ENCODE measurements around the gene SH2D3C. TPM values are rescaled to one million over a fixed set of nuclear protein-coding genes. Genes with fewer than 3 reads are reported as not detected.

The SH2D3C gene
- polyA plus RNA-seq, 4 donors: 10.3 to 17.8 (median 14.1) TPM

- no peak for DNase-seq (ENCODE audit: low read depth in 4 of 4, low spot score in 3 of 4)
These were observed 30.6 kb upstream of the SH2D3C start for GRCh38 chr9:127809002-127809539.

- no peak for DNase-seq (ENCODE audit: low read depth in 4 of 4, low spot score in 3 of 4)
These were observed 30.0 kb upstream of the SH2D3C start for GRCh38 chr9:127808347-127809001.

GRCh38 chr9:127806871-127807270, 28.4 kb upstream of the SH2D3C start:
- DNase-seq (ENCODE audit: low read depth in 4 of 4, low spot score in 3 of 4): no peak

DNA sequence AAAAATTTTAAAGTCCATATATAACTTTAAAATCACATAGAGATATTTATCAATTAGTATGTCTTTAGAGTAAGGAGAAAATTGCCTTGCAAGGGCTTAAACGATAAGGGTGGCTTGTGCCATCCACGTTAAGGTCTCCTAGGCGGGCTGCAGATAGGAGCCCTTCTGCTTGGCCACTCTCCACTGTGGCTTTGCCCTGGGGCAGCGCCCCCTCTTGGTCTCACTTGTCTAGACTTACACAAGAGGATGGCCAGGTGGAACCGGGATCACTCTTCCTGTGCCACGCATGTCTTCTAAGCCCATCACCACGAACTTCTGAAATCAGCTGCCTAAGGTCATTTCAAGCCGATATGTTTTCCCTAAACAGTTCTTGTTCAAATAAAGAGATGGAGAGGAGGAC, 27.2 kb upstream of the SH2D3C start:
- DNase-seq (ENCODE audit: low read depth in 4 of 4, low spot score in 3 of 4): no peak

- DNase-seq (ENCODE audit: low read depth in 4 of 4, low spot score in 3 of 4): no peak
These were observed 25.3 kb upstream of the SH2D3C start for GRCh38 chr9:127803507-127804352.

- DNase-seq (ENCODE audit: low read depth in 4 of 4, low spot score in 3 of 4): peak; percentile 53 to 68 (median 64)
These were observed 24.3 kb upstream of the SH2D3C start, which contains the start of gene FPGS for GRCh38 chr9:127802576-127803443. FPGS (plus strand) TSS chr9:127802882; CDS start chr9:127802925, 43 bp downstream.

DNA sequence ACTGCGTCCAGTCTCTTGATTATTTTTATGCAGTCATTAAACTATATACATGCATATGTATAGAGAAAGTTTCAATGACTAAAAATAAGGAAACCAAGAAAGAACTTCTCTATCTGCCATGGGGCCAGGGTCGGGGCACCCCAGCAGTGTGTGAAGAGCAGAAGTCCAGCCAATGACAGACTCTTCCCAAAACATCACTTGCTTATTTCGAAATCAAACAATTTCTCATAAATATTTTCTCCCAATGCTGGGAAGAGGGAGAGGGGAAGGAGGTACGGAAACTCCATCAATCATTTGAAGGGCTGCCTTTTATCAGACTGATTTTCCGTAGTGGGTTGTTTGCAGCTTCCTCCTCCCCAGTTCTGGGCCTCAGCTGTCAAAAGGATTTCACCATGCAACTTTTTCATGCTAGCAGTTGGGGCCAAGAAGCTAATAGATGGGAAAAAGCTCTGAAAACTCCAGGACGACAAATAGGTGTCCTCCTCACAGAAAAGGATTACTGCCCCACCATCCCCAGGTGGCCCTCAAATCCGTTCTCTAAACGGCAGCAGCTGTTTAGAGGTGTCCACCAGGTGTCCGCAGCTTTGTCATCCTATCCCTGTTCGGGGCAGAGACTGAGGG, 23.6 kb upstream of the SH2D3C start:
- no peak for DNase-seq (ENCODE audit: low read depth in 4 of 4, low spot score in 3 of 4)

DNA sequence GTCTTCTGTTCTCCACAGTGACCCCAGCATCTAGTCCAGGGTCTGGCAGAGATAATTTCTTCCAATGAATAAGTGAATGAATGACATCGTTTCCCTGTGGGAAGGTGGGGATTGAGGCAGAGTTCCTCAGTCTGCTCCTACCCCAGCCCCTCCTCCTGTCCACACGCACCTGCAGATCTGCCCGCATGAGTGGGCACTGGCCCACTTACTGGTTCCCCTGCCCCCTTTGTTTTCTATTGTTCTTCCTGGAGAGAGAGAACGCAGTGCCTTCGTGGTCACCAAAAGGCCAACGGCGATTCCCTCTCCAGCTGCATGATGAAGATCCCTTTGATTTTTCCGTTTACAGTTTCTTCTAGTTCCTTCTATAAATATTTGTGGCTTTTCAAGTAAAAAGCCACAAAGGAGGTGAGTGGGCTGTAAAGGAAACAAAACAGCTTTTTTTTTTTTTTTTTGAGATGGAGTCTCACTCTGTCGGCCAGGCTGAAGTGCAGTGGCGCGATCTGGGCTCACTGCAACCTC, 18.4 kb upstream of the SH2D3C start:
- DNase-seq (ENCODE audit: low read depth in 4 of 4, low spot score in 3 of 4): no peak

DNA sequence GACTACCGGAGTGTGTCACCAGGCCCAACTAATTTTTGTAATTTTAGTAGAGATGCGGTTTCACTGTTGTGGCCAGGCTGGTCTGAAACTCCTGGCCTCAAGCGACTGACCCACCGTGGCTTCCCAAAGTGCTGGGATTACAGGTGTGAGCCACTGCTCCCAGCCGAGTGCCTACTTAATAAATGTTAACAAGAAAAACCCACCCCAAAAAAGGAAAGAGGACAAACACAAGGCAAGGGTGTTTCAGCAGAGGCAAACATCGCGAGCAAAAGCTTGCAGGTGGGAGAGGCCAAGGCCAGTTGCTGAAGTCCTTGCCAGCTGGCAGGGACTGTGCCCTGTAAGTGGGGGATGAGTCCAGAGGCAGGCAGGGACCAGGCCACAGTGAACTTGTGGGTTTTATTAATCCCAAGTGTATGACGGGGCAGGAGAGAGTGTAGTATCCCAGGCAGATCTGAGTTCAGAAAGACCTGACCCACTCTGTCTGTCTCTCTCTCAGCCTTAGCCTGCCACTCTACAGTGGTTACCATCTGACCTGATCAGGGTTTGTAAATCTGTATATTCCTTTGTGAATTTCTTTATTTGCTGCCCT, 17.9 kb upstream of the SH2D3C start:
- no peak for DNase-seq (ENCODE audit: low read depth in 4 of 4, low spot score in 3 of 4)

DNA sequence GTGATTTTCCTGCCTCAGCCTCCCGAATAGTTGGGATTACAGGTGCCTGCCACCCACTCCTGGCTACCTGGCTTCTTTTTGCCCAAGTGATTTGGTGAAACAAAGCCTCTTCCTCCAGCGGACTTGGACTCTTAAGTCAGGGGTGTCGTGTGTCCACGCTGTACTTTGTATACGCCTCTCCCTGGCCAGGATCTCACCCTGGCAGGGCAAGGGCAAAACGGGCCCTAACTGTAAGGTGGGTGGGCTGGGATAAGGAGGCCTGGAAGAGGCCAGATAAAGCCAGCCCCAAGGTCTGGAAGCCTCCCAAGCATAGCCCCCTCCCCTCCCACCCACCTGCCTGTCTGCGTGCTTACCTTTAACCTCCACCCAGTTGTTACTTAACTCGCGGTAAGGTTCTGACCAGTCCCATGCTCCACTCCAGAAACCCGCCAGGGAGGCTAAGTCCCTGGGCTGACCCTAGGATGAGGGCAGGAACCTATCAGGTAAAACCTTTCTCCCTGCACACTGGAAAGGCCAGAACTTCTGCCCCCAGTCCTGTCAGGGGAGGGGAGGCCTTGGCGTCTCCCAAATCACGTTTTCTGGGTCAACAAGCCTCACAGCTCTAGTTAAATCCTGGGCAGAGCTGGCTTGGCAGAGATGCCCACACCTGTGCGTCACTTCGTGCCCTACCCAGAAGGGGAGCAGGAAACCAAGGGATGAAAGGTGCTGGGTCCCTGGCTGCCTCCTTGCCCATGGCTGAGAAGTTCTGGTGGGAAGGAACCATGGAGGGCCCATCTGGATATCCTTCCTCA, 15.7 kb upstream of the SH2D3C start:
- no peak for DNase-seq (ENCODE audit: low read depth in 4 of 4, low spot score in 3 of 4)

- no peak for DNase-seq (ENCODE audit: low read depth in 4 of 4, low spot score in 3 of 4)
These were observed 14.7 kb upstream of the SH2D3C start for GRCh38 chr9:127793093-127793708.

- no peak for DNase-seq (ENCODE audit: low read depth in 4 of 4, low spot score in 3 of 4)
These were observed 14.1 kb upstream of the SH2D3C start for GRCh38 chr9:127792417-127793031.

GRCh38 chr9:127791085-127791484, 12.6 kb upstream of the SH2D3C start:
- DNase-seq (ENCODE audit: low read depth in 4 of 4, low spot score in 3 of 4): no peak

- DNase-seq (ENCODE audit: low read depth in 4 of 4, low spot score in 3 of 4): no peak
These were observed 11.8 kb upstream of the SH2D3C start for GRCh38 chr9:127790094-127790855.

DNA sequence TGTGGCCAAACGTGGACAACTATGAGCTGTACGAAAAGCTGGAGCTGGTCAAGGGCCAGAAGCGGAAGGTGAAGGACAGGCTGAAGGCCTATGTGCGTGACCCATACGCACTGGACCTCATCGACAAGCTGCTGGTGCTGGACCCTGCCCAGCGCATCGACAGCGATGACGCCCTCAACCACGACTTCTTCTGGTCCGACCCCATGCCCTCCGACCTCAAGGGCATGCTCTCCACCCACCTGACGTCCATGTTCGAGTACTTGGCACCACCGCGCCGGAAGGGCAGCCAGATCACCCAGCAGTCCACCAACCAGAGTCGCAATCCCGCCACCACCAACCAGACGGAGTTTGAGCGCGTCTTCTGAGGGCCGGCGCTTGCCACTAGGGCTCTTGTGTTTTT, 10.7 kb upstream of the SH2D3C start:
- no peak for DNase-seq (ENCODE audit: low read depth in 4 of 4, low spot score in 3 of 4)

DNA sequence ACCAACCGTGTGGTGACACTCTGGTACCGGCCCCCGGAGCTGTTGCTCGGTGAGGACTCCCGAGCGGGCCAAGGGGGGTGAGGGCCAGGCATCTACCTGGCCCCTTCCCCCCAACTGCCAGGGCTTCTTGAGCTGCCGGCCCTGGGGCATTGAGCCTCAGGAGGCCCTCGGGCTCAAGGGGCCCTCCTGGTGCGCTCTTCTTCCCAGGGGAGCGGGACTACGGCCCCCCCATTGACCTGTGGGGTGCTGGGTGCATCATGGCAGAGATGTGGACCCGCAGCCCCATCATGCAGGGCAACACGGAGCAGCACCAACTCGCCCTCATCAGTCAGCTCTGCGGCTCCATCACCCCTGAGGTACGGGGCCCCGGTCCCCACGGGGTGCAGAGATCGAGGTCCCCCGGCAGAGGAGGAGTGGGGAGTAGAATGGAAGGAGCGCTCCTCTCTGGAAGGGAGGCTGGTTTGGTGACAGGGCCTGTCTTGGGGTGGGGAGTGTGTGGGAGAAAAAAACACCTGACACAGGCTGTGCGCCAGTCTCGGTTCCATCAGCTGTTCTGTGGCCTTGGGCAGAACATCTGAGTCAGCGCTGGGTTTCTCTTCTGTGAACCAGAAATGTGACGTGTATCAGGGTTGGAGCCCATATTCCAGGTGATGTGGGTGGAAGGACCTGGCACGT, 10.0 kb upstream of the SH2D3C start:
- no peak for DNase-seq (ENCODE audit: low read depth in 4 of 4, low spot score in 3 of 4)

GRCh38 chr9:127786773-127787104, 8.3 kb upstream of the SH2D3C start:
- DNase-seq (ENCODE audit: low read depth in 4 of 4, low spot score in 3 of 4): no peak
